ENCODE measurements around the gene C19orf33. TPM values are rescaled to one million over a fixed set of nuclear protein-coding genes. Genes with fewer than 3 reads are reported as not detected.

C19orf33 gene
- total RNA-seq, 4 donors from 2014 or later = 5.8 to 7.0 TPM; not detected in 2

DNA sequence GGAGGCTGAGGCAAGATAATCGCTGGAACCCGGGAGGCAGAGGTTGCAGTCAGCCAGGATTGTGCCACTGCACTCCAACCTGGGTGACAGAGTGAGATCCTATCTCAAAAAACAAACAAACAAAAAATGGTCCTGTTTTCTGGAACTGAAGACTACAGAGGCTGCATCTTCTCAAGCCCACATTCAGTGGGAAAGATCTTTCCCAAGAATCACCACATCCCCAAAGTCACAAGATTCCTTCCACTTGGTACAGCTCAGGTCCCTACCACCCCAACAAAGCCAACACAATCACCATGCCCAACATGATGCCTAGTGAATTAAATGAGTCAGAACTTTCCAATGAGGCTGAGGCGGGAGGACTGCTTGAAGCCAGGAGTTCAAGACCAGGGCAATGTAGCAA lies 46.8 kb downstream of the C19orf33 start:
- intact Hi-C loops (cut with DNase I; ENCODE audit: low total_unique reads) (no loop called here), in situ Hi-C loops (cut with MboI; ENCODE audit: low sequenced_read_pairs in 4 of 4) (no loop called here)
- Histone ChIP-seq H3K4me1 (no peaks in the 10 kb centered on the region), H3K9me3 (no peaks in the 10 kb centered on the region), H3K27ac (no peak overlapping the region), H3K4me3 (no peak overlapping the region), H3K27me3 (peaks cover 8 to 28% (median 24%) of the 10 kb centered on the region in 3 donors), H3K36me3 (no peaks in the 10 kb centered on the region)
- TF ChIP-seq, protein P1, sequence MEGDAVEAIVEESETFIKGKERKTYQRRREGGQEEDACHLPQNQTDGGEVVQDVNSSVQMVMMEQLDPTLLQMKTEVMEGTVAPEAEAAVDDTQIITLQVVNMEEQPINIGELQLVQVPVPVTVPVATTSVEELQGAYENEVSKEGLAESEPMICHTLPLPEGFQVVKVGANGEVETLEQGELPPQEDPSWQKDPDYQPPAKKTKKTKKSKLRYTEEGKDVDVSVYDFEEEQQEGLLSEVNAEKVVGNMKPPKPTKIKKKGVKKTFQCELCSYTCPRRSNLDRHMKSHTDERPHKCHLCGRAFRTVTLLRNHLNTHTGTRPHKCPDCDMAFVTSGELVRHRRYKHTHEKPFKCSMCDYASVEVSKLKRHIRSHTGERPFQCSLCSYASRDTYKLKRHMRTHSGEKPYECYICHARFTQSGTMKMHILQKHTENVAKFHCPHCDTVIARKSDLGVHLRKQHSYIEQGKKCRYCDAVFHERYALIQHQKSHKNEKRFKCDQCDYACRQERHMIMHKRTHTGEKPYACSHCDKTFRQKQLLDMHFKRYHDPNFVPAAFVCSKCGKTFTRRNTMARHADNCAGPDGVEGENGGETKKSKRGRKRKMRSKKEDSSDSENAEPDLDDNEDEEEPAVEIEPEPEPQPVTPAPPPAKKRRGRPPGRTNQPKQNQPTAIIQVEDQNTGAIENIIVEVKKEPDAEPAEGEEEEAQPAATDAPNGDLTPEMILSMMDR (IDR thresholded peaks at IDR 0.05 in 4 of 5, conservative IDR thresholded peaks at IDR 0.05 in 1 of 5) = no peak
- no peak for TF ChIP-seq POLR2A (IDR thresholded peaks at IDR 0.05)
- ATAC-seq = no peak
- DNase-seq = no peak

- Histone ChIP-seq H3K9me3 (no peaks in the 10 kb centered on the region), H3K36me3 (no peaks in the 10 kb centered on the region), H3K4me1 (no peaks in the 10 kb centered on the region), H3K4me3 (no peak overlapping the region), H3K27me3 (peaks cover 13 to 35% (median 26%) of the 10 kb centered on the region in 3 donors), H3K27ac (no peak overlapping the region)
- in situ Hi-C loops (cut with MboI; ENCODE audit: low sequenced_read_pairs in 4 of 4) = no loop called here
- peak in 1 of 2 donors; percentile 31 for ATAC-seq
- intact Hi-C loops (cut with DNase I; ENCODE audit: low total_unique reads) = no loop called here
- DNase-seq = no peak
- TF ChIP-seq, protein P1 (IDR thresholded peaks at IDR 0.05 in 4 of 5, conservative IDR thresholded peaks at IDR 0.05 in 1 of 5) = no peak
- no peak for TF ChIP-seq POLR2A (IDR thresholded peaks at IDR 0.05)
These were observed 47.9 kb downstream of the C19orf33 start for GRCh38 chr19:38351865-38352395.

DNA sequence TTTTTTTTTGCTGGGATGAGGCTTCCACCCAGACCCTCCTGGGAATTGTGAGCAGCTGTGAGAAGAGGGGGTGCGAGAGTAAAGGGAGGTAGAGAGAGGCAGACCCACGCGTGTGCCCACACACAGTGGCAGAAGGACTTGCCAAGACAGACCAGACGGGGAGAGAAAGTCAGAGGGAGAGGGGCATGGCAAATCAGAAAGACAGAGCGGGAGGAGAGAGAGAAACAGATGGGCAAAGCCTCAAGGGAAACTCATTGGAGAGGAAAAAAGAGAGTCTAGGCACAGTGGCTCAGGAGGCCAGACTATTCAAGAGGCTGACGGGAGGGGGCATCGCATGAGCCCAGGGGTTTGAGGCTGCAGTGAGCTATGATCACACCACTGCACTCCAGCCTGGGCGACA lies 48.6 kb downstream of the C19orf33 start:
- Histone ChIP-seq H3K27ac (no peak overlapping the region), H3K4me3 (no peak overlapping the region), H3K9me3 (no peaks in the 10 kb centered on the region), H3K4me1 (no peaks in the 10 kb centered on the region), H3K36me3 (no peaks in the 10 kb centered on the region), H3K27me3 (peaks cover 13 to 35% (median 26%) of the 10 kb centered on the region in 3 donors)
- intact Hi-C loops (cut with DNase I; ENCODE audit: low total_unique reads) (no loop called here), in situ Hi-C loops (cut with MboI; ENCODE audit: low sequenced_read_pairs in 4 of 4) (no loop called here)
- ATAC-seq (no peak), DNase-seq (no peak)
- TF ChIP-seq, protein P1 (IDR thresholded peaks at IDR 0.05 in 4 of 5, conservative IDR thresholded peaks at IDR 0.05 in 1 of 5) = no peak
- TF ChIP-seq POLR2A (IDR thresholded peaks at IDR 0.05) = no peak

Other genes starting within 250 kb of the C19orf33 start
- gene DPF1, start 80.0 kb upstream of the C19orf33 start, total RNA-seq = not detected
- 10 to 100 TPM in 1 of 4 donors, 1 to 10 TPM in 3; 1.3 to 48.8 (median 7.1) TPM for gene PPP1R14A, start 47.9 kb upstream of the C19orf33 start, total RNA-seq
- 1 to 10 TPM in 3 of 4 donors, under 1 TPM in 1; 0.26 to 4.0 (median 1.6) TPM for gene SPINT2, start 39.7 kb upstream of the C19orf33 start, total RNA-seq
- gene YIF1B, start 11.7 kb downstream of the C19orf33 start, total RNA-seq = 10 to 100 TPM; 28.3 to 39.5 (median 31.9) TPM
- under 1 TPM; 0.15 to 0.90 (median 0.41) TPM for gene KCNK6, start 15.6 kb downstream of the C19orf33 start, total RNA-seq
- gene CATSPERG, start 31.6 kb downstream of the C19orf33 start, total RNA-seq = 1 to 10 TPM in 3 of 4 donors, under 1 TPM in 1; 0.72 to 4.9 (median 1.7) TPM
- 1,000 to 10,000 TPM in 3 of 4 donors, 100 to 1,000 TPM in 1; 819 to 1,400 (median 1,309) TPM for gene PSMD8, start 70.3 kb downstream of the C19orf33 start, total RNA-seq
- under 1 TPM in 1 of 4 donors, not detected in 3; 0.13 TPM for gene GGN, start 83.8 kb downstream of the C19orf33 start, total RNA-seq
- gene SPRED3, start 84.4 kb downstream of the C19orf33 start, total RNA-seq = 1 to 10 TPM in 1 of 4 donors, under 1 TPM in 3; 0.05 to 2.6 (median 0.15) TPM
- gene FAM98C, start 98.8 kb downstream of the C19orf33 start, total RNA-seq = 10 to 100 TPM in 1 of 4 donors, 1 to 10 TPM in 3; 1.9 to 17.4 (median 3.3) TPM
- 1 to 10 TPM in 2 of 4 donors, under 1 TPM in 2; 0.61 to 2.2 (median 0.94) TPM for gene RASGRP4, start 122.0 kb downstream of the C19orf33 start, total RNA-seq
- gene RYR1, start 129.4 kb downstream of the C19orf33 start, total RNA-seq = 100 to 1,000 TPM; 607 to 831 (median 724) TPM

Measured in gastrocnemius medialis (tissue), 4 donors.